GM06990 (cell line): ENCODE measurements around the gene FHAD1.
"Not testable (repeated sequence)": the region's sequence is repeated elsewhere in the genome, so short reads cannot be mapped to it uniquely, and the experiment has no call there.

Experiments used
- DNase-seq: peaks from one replicate; pipeline ENCODE4 v3.0.0-alpha.2; 2011; ENCODE audit not compliant: insufficient read length; ENCODE audit errors: extremely low read depth
- H3K27me3 ChIP-seq: replicated peaks from 2 replicates; pipeline ENCODE4 v1.6.0; 2011; ENCODE audit warnings: low read length; ENCODE audit not compliant: control insufficient read depth, insufficient read depth
- H3K36me3 ChIP-seq: 2 replicates; pipeline ENCODE4 v1.5.1; 2011; ENCODE audit warnings: low read length; ENCODE audit not compliant: control insufficient read depth, insufficient read depth
- H3K4me3 ChIP-seq: replicated peaks from 2 replicates; pipeline ENCODE4 v1.5.1; 2011; ENCODE audit warnings: low read depth, mild to moderate bottlenecking, control low read depth, low read length
- CTCF ChIP-seq: IDR thresholded peaks from 2 replicates; pipeline ENCODE4 v1.5.1; 2011; ENCODE audit warnings: low read length, control low read depth, mild to moderate bottlenecking, inconsistent platforms; ENCODE audit not compliant: insufficient read depth, poor library complexity, severe bottlenecking

The FHAD1 gene

GRCh38 chr1:15289251-15289651, 42.2 kb downstream of the FHAD1 start:
- Histone ChIP-seq H3K4me3 (no peak overlapping the region), H3K36me3 (no peaks in the 10 kb centered on the region), H3K27me3 (no peaks in the 10 kb centered on the region; the same call in 1 of the 2 replicates)
- DNase-seq = no peak
- TF ChIP-seq CTCF = no peak

GRCh38 chr1:15290382-15290781, 43.4 kb downstream of the FHAD1 start:
- Histone ChIP-seq H3K4me3 (no peak overlapping the region), H3K27me3 (no peaks in the 10 kb centered on the region; the same call in 1 of the 2 replicates), H3K36me3 (no peaks in the 10 kb centered on the region)
- DNase-seq = no peak
- no peak for TF ChIP-seq CTCF

GRCh38 chr1:15295696-15296095, 48.7 kb downstream of the FHAD1 start:
- DNase-seq = no peak
- no peak overlapping the region for H3K4me3 ChIP-seq
- H3K36me3 ChIP-seq = no peaks in the 10 kb centered on the region
- TF ChIP-seq CTCF = no peak
- no peaks in the 10 kb centered on the region for H3K27me3 ChIP-seq

- no peak for TF ChIP-seq CTCF
- DNase-seq = no peak
- H3K36me3 ChIP-seq = no peaks in the 10 kb centered on the region
- no peaks in the 10 kb centered on the region for H3K27me3 ChIP-seq
- no peak overlapping the region for H3K4me3 ChIP-seq
Observed at GRCh38 chr1:15296585-15297321, 49.7 kb downstream of the FHAD1 start.

- H3K4me3 ChIP-seq, DNase-seq, H3K36me3 ChIP-seq, H3K27me3 ChIP-seq: not testable (repeated sequence)
Observed at GRCh38 chr1:15297975-15298374, 51.0 kb downstream of the FHAD1 start.

GRCh38 chr1:15299179-15299578, 52.2 kb downstream of the FHAD1 start:
- H3K36me3 ChIP-seq = no peaks in the 10 kb centered on the region
- H3K27me3 ChIP-seq = no peaks in the 10 kb centered on the region
- no peak for DNase-seq
- no peak overlapping the region for H3K4me3 ChIP-seq
- no peak for TF ChIP-seq CTCF
